AG04449 (cell line): ENCODE measurements around the gene STAG1.

ENCODE experiments used
- CTCF ChIA-PET: fragments of 350-600 bp; formaldehyde crosslinking; extraction: SDS; loops from one replicate; lab custom pipeline; 2021; ENCODE audit warnings: antibody characterized with exemption; lab: Yijun Ruan, JAX
- POLR2A ChIA-PET: fragments of 400-600, 350-600 bp; formaldehyde crosslinking; extraction: SDS; loops from one replicate; lab custom pipeline; 2020; ENCODE audit warnings: antibody characterized with exemption, inconsistent platforms; lab: Yijun Ruan, JAX
- DNase-seq: peaks from one replicate; pipeline ENCODE4 v3.0.0-alpha.2; 2010; ENCODE audit warnings: low read depth, low spot score
- H3K4me3 ChIP-seq: 2 replicates; pipeline ENCODE4 v1.5.1; 2011; ENCODE audit warnings: low read depth, mild to moderate bottlenecking, control low read depth, low read length
- TF ChIP-seq, protein P1 (sequence below): IDR thresholded peaks from one replicate; pipeline ENCODE4 v1.5.1; 2011; ENCODE audit warnings: mild to moderate bottlenecking, moderate library complexity, low read length, control low read depth, inconsistent platforms; ENCODE audit not compliant: insufficient read depth; ENCODE audit errors: missing control alignments

Gene STAG1

DNA sequence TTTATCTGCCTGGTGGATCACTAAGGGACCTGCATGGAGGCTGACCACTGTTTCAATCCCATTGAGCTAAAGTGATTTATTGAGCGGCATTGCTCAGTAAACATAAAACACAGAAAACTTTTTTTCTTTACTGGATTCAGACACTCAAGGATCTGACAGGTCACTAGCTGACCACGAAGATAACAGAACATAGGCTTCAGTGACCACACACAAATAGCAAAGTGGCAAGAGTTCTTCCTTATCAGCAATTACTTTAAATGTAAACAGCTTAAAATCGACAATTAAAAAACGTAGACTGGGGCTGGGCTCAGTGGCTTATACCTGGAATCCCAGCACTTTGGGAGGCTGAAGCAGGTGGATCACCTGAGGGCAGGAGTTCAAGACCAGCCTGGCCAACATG is 48.7 kb downstream of the STAG1 start:
- POLR2A ChIA-PET = no interaction called here
- DNase-seq = no peak
- CTCF ChIA-PET = no interaction called here
- no peak overlapping the region for H3K4me3 ChIP-seq
- TF ChIP-seq, protein P1, sequence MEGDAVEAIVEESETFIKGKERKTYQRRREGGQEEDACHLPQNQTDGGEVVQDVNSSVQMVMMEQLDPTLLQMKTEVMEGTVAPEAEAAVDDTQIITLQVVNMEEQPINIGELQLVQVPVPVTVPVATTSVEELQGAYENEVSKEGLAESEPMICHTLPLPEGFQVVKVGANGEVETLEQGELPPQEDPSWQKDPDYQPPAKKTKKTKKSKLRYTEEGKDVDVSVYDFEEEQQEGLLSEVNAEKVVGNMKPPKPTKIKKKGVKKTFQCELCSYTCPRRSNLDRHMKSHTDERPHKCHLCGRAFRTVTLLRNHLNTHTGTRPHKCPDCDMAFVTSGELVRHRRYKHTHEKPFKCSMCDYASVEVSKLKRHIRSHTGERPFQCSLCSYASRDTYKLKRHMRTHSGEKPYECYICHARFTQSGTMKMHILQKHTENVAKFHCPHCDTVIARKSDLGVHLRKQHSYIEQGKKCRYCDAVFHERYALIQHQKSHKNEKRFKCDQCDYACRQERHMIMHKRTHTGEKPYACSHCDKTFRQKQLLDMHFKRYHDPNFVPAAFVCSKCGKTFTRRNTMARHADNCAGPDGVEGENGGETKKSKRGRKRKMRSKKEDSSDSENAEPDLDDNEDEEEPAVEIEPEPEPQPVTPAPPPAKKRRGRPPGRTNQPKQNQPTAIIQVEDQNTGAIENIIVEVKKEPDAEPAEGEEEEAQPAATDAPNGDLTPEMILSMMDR = no peak

DNA sequence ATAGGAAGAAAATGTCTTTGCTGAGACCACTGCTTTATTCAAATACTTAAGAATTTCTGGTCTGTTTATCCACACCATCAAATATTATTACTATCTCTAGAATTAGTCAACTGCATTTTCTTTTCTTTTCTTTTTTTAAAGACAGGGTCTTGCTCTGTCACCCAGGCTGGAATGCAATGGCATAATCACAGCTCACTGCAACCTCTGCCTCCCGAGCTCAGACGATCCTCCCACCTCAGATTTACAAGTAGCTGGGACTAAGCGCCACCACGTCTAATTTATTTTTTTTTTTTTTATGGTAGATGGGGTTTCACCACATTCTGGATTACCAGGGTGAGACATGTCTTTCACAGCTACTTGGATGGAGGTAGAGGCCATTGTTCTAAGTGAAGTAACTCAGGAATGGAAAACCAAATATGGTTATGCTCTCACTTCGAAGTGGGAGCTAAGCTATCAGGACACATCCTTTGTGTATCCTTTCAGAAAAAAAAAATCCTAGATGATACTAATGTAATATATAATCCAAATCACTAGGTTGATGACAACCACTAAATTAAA is 52.8 kb downstream of the STAG1 start:
- POLR2A ChIA-PET = no interaction called here
- CTCF ChIA-PET = interaction anchor here (0.7 kb wide), 1 partner anchor 30 kb away, joined by 3 read pairs; no protein-coding TSS in a partner anchor
- TF ChIP-seq, protein P1 = no peak
- H3K4me3 ChIP-seq = no peak overlapping the region
- no peak for DNase-seq

DNA sequence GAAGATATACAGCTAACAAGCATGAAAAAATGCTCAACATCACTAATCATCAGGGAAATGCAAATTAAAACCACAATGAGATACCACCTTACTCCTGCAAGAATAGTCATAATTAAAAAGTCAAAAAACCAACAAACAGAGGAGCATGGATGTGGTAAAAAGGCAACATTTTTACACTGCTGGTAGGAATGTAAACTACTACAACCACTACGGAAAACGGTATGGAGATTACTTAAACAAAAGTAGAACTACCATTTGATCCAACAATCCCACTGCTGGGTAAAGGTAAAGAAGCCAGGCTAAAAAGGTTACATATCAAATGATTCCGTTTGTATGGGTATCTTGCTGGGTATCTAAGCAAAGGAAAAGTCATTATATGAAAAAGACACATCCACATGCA is 53.8 kb downstream of the STAG1 start:
- H3K4me3 ChIP-seq = no peak overlapping the region
- TF ChIP-seq, protein P1 = no peak
- CTCF ChIA-PET = no interaction called here
- no peak for DNase-seq
- POLR2A ChIA-PET = no interaction called here

- TF ChIP-seq, protein P1 = no peak
- no peak for DNase-seq
- POLR2A ChIA-PET = no interaction called here
- H3K4me3 ChIP-seq = no peak overlapping the region
- CTCF ChIA-PET = no interaction called here
These were observed 55.4 kb downstream of the STAG1 start for GRCh38 chr3:136696797-136697196.

DNA sequence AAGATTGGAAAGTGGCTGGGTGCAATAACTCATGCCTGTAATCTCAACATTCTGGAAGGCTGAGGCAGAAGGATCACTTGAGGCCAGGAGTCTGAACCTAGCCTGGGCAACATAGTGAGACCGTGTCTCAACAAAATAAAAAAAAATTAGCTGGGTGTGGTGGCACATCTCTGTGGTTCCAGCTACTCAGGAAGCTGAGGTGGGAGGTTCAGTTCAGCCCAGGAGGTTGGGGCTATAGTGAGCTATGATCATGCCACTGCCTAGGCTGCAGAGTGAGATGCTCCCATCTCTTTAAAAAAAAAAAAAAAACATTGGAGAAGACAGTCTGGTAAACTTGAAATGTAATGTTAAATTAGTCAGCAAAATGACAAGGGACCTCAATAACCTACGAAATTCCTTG is 57.9 kb downstream of the STAG1 start:
- ChIA-PET CTCF (interaction anchor here (1.3 kb wide), 1 partner anchor 24 kb away, joined by 3 read pairs; no protein-coding TSS in a partner anchor), POLR2A (no interaction called here)
- H3K4me3 ChIP-seq = no peak overlapping the region
- TF ChIP-seq, protein P1 = no peak
- no peak for DNase-seq

DNA sequence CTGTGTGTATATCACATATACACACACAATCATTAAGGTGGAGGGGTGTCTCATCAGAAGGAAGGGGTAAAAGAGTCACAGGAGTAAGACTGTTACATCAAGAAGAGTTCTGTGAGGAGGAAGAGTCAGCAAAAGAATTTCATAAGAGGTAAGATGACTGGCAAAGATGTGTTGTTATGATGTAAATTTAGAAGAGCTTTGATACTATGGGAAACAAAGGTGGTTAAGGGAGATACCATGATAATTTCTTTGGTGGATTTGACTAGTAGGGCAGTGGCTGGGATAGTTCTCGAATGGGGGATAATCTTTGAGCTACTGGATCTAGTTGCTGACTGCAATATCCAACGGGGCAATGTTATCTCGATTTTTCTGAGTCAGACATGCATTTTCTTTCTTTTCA is 61.6 kb downstream of the STAG1 start:
- no peak for DNase-seq
- H3K4me3 ChIP-seq = no peak overlapping the region
- TF ChIP-seq, protein P1 = no peak
- ChIA-PET POLR2A (no interaction called here), CTCF (no interaction called here)
